HG03460 (cell line): ENCODE data around the gene MBD3.

Experiments used
- ATAC-seq: cut with Tn5 transposase; IDR thresholded peaks from one replicate; pipeline ENCODE4 v1.9.1; 2021; ENCODE audit not compliant: unreplicated experiment

The MBD3 gene

GRCh38 chr19:1599460-1599846 is 6.8 kb upstream of the MBD3 start:
- no peak for ATAC-seq

- no peak for ATAC-seq
Observed at GRCh38 chr19:1598777-1599459, 6.3 kb upstream of the MBD3 start.

DNA sequence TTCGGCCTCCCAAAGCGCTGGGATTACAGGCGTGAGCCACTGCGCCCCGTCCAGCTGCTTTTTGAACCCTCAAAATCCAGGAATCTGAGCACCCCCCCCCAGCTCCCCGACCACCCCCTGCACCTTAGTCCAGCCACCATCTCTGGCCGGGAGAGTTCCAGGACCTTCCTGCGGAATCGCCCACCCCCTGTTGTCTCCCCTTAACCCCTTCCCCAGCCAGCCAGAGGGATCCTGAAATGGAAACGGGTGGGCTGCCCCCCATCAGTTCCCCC is 772 bp upstream of the MBD3 start:
- no peak for ATAC-seq

DNA sequence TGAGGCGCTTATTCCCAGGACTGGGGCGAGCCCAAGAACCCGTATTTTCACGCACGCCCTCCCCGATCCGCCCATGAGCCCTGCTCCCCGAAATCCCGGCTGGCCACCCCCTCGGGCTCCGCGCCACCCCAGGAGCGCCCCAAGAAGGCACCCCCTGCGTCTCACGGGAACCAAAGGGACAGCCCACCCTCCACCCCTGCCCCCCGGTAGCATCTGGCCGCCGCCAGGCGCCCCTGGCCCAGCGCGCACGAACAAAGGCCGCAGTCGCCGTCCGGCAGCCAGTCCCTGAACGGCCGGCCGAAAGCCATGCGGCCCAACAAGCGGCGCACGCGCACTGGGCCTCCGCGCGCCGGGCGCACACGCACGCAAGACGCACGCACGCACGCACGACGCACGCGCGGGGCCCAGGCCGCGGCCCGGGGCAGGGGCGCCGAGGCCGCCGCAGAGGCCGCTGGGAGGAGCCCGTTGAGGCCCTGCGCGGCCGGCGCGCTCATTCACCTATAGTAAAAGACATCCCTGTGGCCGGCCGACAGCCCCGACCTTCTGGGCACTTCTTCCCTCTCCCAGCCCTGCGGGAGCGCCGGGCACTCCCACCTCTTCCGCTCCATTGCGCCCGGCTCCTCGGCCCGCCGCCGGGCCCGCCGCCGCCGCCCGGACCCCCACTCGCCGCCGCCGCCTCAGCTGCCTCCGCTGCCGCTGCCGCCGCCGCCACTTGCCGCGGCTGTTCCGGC is 476 bp downstream of the MBD3 start:
- ATAC-seq: peak; percentile 54

DNA sequence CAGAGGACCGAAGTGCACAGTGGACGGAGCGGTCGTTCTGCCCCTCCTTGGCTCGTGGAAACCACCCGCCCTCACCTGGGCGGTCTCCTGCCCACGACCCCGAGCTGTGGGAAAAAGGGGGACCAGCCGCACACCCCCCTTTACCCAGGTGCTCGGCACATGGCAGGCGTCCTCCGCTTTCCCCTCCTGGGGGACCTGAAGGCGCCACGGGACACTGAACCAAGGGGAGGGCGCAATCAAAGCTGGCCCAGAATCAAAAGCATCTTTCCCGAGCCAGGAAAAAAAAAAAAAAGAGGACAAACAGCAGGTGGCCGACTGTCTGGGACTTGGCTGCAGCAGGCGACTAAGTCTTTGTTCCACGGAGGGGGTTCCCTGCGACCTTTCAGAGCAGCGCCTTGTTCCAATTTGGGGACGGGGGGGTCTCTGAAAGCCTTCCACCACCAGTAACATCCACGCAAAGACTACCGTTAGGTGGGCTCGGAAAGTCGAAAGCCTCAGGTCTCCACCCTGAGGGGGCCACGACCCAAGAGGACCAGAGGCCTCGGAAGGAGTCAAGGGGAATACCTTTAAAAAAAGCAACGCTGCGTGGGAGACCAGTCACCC is 1.1 kb downstream of the MBD3 start:
- no peak for ATAC-seq

GRCh38 chr19:1590641-1591397 is 1.8 kb downstream of the MBD3 start:
- no peak for ATAC-seq

DNA sequence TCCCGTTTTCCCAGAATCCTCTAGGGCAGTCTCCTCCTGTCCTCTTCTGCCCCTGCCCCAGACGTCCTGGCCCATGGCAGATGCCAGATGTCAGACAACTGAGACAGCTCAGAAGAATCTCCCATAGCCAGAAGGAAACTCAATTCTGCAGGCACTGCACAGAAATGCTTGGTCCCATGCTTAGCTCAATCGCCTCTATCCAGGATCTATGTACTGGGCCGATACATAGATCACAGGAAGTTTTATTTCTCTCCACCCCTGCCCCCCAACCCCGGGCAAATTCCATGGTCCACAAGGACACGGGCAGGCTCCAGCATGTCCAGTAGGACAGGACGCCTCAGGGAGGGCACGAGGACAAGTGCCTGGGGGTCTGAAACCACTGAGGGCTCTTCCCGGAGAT is 4.8 kb downstream of the MBD3 start:
- ATAC-seq: no peak

- ATAC-seq: no peak
Observed at GRCh38 chr19:1585243-1585580, 7.5 kb downstream of the MBD3 start.

- ATAC-seq: no peak
Observed at GRCh38 chr19:1584500-1585242, 8.0 kb downstream of the MBD3 start.

GRCh38 chr19:1582201-1582600 is 10.5 kb downstream of the MBD3 start:
- no peak for ATAC-seq

DNA sequence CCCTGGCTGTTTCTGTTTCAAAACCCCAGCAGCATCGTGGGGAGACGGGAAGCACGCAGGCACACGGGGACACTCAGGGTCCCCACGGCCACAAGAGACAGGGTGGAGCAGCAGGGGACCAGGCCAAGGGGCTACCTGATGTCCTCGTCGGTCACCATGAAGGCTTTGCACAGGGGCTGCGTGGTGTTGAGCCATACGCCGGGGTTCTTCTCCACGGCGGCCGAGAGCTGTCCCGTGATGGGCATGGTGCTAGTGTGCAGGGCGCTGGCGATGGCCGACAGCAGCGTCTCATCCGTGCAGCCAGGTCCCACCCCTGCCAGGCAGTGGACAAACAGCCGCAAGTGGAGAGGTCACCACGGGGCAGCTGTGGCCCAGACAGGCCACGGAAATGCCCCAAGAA is 11.7 kb downstream of the MBD3 start:
- ATAC-seq: no peak

DNA sequence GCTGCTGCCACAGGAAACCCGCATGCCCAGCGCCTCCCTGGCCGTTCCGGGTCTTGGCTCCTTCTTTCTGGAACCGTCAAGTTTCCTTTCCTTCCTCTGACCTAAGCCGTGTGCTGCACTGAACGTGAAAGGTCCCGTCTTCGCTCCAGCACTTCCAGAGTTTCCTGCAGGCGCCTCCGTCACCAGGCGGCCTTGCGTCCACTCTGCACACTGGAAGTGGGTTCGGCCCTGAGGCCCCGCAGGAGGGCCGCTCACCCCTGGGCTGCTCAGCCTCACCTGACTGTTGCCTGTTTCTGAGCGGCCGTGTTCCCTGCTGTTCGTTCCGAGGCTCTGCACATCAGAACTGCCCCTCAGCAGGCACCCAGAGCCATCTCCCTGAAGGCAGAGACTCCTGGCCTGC is 12.3 kb downstream of the MBD3 start:
- ATAC-seq: no peak

DNA sequence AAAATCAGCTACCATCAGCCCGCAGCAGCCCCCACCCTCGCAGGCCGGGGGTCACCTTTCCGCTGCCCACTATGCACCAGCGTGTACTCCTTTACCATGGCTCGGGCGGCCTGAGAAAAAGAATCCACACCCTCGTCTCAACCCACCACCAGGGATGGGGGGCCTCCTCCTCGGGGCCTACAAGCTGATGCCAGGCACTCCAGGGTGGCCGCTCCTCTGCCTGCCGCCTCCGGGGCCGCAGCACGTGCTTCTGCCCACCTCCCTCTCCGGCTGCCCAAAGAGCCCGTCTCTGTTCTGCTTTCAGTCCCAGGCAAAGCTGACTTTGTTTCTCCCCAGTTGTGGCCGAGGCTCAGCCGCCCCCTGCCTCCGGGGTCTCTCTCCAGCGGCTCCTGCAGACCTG is 13.4 kb downstream of the MBD3 start:
- ATAC-seq: no peak

DNA sequence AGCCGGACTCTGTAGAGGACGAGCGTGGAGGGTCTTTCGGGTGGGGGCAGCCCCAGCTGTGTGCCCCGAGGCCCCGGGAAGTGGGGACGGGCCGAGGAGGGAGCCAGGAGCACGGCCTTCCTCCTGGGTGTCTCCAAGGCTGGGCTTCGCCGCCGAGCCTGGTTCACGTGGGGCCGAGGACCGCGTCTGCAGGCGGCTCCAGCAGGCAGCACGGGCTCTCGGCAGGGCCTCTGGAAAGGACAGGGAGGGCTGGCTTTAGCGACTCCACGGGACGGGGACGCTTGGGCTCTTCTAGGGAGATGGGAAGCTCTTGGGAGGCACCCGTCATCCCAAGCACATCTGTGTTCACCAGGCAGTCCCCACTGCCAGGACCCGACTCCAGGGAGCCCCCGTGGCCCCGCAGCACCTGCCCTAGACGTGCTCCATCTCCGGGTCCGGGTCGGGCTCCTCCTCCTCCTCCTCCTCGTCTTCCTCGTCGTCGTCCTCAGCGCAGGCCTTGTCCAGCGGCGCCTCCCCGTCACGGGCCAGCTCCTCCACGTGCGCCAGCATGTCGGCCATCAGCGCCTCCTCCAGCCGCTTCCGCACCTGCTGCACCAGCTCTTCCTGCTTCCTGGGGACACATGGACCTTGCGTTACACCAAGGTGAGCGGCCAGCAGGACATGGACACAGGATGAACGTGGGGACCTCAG is 14.6 kb downstream of the MBD3 start:
- no peak for ATAC-seq

- ATAC-seq: no peak
Observed at GRCh38 chr19:1577090-1577928, 15.4 kb downstream of the MBD3 start.

GRCh38 chr19:1576242-1577089 is 16.2 kb downstream of the MBD3 start:
- no peak for ATAC-seq

- no peak for ATAC-seq
Observed at GRCh38 chr19:1575323-1576241, 17.1 kb downstream of the MBD3 start.
